ENCODE data around the gene LOXL1.
"Not testable (repeated sequence)": the region's sequence is repeated elsewhere in the genome, so short reads cannot be mapped to it uniquely, and the experiment has no call there.

LOXL1 gene

GRCh38 chr15:73922186-73923151 lies 3.8 kb upstream of the LOXL1 start:
- peak; percentile 61 for DNase-seq

GRCh38 chr15:73923156-73923487 lies 3.1 kb upstream of the LOXL1 start:
- no peak for DNase-seq

GRCh38 chr15:73923488-73924164 lies 2.6 kb upstream of the LOXL1 start:
- DNase-seq = peak; percentile 41

GRCh38 chr15:73924171-73924921 lies 1.9 kb upstream of the LOXL1 start:
- DNase-seq = peak; percentile 75

GRCh38 chr15:73925848-73926218 lies 429 bp upstream of the LOXL1 start:
- DNase-seq = no peak

GRCh38 chr15:73927003-73927475 lies 777 bp downstream of the LOXL1 start:
- DNase-seq = peak; percentile 74

GRCh38 chr15:73927476-73928240 lies 1.4 kb downstream of the LOXL1 start:
- DNase-seq = peak; percentile 79

GRCh38 chr15:73928241-73928579 lies 1.9 kb downstream of the LOXL1 start:
- no peak for DNase-seq

- peak; percentile 53 for DNase-seq
These were observed 2.8 kb downstream of the LOXL1 start for GRCh38 chr15:73928971-73929627.

- DNase-seq = no peak
These were observed 4.1 kb downstream of the LOXL1 start for GRCh38 chr15:73930371-73930770.

GRCh38 chr15:73930790-73931281 lies 4.6 kb downstream of the LOXL1 start:
- DNase-seq = no peak

GRCh38 chr15:73931441-73931840 lies 5.2 kb downstream of the LOXL1 start:
- DNase-seq = no peak

GRCh38 chr15:73932381-73933191 lies 6.3 kb downstream of the LOXL1 start:
- DNase-seq = no peak

- DNase-seq = no peak
These were observed 8.0 kb downstream of the LOXL1 start for GRCh38 chr15:73934281-73934680.

- DNase-seq = peak; percentile 66
These were observed 9.3 kb downstream of the LOXL1 start for GRCh38 chr15:73935547-73935946.

- DNase-seq = peak; percentile 63
These were observed 9.9 kb downstream of the LOXL1 start for GRCh38 chr15:73936181-73936580.

- DNase-seq = peak; percentile 77
These were observed 10.5 kb downstream of the LOXL1 start for GRCh38 chr15:73936588-73937290.

- no peak for DNase-seq
These were observed 11.0 kb downstream of the LOXL1 start for GRCh38 chr15:73937296-73937695.

GRCh38 chr15:73937726-73938125 lies 11.5 kb downstream of the LOXL1 start:
- DNase-seq = no peak

GRCh38 chr15:73938516-73938915 lies 12.3 kb downstream of the LOXL1 start:
- DNase-seq = not testable (repeated sequence)
